Ramos (cell line): ENCODE data around the gene C5.
"Not testable (repeated sequence)": the region's sequence is repeated elsewhere in the genome, so short reads cannot be mapped to it uniquely, and the experiment has no call there.

Experiments used
- in situ Hi-C: fragments of 300-500 bp; cut with MboI; formaldehyde crosslinking; loops from one replicate; pipeline ENCODE4 v1.14.3; 2022; ENCODE audit warnings: low sequenced_read_pairs; ENCODE audit not compliant: unreplicated experiment

The C5 gene

DNA sequence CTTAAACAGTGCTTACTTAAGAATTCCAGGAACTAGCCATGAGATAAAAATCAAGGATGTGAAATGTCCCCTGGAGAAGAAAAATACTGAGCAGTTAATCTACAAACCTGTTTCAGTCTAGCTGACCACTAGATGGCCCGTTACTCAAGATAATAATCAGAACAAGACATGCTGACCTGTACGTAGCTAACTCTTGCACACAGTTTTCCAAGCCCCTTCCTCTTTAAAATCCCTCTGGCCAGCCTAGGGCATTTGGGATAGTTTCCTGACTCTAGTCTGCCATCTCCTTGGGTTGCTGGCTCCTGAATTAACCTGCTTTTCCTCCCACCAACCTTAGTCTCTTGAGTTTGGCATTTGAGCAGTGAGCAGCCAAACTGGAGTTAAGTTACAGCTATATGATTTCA is 64.3 kb downstream of the C5 start:
- in situ Hi-C loops = loop anchor here (10.0 kb wide), 1 partner anchor 409 kb away; no protein-coding TSS in a partner anchor

DNA sequence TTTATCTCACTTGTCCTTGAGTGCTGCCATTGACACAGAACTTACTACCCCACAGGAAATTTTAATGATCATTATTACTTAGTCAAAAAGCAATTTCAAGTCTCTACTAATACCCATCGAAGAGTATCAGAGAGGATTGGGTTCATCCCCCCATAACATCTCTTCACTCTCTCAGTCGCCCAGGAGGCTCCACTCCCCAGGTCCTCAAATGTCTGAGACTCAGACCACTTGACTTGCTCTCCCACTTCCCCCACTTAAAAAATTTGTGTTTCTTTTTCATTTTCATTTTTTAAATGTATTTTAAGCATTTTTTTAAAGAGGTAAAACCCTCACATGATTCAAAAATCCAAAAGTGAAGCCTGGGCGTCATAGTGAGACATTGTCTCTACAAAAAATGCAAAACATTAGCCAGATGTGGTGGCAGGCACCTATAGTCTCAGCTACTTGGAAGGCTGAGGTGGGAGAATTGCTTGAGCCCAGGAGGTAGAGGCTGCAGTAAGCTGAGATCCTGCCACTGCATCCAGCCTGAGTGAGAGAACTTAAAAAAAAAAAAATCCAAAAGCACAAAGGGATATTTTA is 66.7 kb downstream of the C5 start:
- in situ Hi-C loops = loop anchor here (10.0 kb wide), 1 partner anchor 411 kb away; no protein-coding TSS in a partner anchor

DNA sequence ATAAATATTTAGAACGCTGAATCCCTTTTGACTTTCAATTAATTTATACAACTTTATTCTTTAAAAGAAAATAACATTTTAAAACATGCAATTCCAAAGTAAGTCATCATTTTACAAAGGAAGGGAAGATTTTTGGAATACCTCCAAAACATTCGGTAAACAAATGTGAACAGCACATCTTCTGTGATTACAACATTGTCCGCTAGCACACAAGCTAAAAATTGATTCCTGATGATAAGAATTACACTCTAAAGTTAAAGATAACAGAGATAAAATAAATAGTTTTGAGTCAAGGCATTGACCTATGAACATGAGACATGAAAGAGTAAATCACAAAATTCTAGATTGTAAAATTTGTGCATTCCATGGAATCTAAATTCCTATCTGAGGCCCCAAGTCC is 67.2 kb downstream of the C5 start:
- in situ Hi-C loops = loop anchor here (10.0 kb wide), 1 partner anchor 412 kb away; no protein-coding TSS in a partner anchor

DNA sequence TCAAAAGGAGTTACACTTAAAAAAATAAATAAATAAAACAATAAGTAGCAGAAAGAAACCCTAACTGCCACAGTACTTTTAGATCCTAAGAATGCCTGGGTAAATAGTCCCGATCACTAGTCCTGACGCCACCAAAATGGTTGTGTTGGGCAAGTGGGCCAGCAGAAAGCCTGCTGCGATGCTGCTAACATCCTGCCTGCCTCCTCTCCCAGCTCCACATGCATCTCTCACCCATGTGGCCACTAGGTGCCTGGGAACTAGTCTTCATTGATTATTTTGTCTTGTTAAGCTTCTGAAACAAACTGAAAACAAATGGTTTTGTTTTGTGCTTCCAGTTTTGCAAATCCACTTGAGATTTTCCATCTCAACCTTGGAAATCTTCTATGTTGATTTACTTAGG is 69.1 kb downstream of the C5 start:
- in situ Hi-C loops = loop anchor here (10.0 kb wide), 1 partner anchor 414 kb away; no protein-coding TSS in a partner anchor

DNA sequence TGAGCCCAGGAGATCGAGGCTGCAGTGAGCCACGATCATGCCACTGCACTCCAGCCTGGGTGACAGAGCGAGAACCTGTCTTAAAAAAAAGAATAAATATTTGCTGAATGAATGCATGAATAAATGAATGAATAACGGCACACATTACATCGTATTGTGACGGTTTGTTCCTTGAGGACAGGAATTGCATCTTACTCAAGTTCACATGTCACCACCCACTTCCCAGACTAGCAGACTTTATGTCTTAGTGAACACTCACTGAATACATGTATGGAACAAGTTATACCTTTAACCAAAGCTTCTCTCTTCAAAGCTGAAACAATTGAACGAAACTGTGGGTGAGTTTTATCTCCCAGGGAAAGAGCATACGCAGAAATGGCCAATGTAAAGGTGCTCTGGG is 70.3 kb downstream of the C5 start:
- in situ Hi-C loops = loop anchor here (10.0 kb wide), 1 partner anchor 415 kb away; no protein-coding TSS in a partner anchor

DNA sequence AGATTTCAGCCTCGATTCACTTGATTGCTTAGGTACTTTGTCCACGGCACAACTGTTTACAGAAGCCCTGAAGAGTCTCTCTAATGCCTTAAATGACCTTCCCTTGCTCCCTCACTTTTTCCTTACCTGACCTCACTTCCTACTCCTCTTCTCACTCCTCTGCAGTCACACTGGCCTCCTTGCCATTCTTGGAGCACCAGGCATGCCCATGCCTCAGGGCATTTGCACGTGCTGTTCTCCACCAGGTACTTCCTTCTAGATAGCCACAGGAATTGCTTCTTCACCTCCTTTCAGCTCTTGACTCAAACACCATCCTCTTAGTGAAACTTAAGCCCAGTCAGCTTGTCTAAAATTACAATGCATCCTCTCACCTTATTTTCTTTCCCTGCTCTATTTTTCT is 71.1 kb downstream of the C5 start:
- in situ Hi-C loops = no loop called here

DNA sequence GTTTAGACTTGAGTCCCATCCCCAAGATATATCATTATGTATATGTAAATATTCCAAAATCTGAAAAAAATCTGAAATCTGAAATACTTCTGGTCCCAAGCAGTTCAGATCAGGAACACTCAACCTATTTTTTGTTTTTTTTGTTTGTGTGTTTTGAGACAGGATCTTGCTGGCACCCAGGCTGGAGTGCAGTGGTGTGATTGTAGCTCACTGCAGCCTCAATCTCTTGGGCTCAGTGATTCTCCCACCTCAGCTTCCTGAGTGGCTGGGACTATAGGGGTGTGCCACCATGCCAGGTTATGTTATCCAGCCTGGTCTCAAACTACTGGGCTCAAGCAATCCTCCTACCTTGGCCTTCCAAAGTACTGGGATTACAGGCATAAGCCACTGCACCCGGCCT is 72.8 kb downstream of the C5 start:
- in situ Hi-C loops = no loop called here

DNA sequence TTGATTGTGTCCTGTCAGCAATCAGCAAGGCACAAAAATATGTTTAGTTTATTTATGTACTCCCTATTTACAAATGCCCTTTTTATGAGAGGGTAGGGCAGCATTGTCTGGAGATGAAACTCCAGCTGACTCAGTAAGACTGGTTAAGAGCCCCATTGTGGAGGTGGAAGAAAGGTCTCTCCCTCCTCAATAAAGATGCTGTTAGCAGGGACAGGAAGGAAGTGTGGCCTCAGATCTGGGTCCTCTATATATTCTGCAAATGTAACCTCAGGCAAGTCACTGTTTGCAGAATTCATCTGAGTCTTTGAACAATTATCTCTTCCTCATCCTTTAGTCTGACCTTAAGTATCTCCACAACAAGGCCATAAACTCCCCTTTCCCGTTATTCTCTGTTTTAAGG is 75.2 kb downstream of the C5 start:
- in situ Hi-C loops = no loop called here

DNA sequence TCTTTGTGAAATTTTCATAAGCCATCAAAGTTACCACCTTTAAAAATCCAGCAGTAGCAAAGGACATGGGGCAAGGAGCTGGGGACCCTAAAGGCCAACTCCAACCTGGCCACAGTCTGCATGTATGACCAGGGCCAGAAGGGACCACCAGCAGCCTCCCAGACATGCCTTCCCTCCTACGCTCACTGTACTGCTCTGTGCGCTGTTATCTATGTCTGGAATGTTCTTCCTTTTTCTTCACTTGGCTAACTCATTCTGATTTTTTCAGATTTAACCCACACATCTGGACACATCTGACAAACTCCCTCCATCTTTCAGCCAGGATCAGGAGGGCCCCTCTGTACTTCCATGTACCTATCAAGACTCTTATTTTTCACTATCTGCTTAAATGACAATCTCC is 75.9 kb downstream of the C5 start:
- in situ Hi-C loops = no loop called here

DNA sequence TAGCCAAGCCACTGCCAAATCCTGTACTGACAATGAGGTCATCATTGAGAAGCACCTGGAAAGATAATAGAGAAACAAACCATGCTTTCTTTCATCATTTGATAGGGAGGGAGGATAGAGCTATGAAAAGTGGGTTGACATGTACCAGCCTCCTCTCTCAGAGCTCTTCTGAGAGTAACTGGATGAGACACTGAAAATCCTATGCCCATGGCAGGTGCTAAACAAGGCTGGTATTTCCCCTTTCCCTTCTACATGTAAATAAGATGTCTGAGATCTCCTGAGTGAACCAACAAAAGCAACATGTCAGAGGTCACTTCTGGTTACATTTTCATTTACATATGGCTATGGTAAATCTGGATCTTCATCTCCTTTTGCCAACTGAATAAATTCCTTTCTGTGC is 78.1 kb downstream of the C5 start:
- in situ Hi-C loops = no loop called here

DNA sequence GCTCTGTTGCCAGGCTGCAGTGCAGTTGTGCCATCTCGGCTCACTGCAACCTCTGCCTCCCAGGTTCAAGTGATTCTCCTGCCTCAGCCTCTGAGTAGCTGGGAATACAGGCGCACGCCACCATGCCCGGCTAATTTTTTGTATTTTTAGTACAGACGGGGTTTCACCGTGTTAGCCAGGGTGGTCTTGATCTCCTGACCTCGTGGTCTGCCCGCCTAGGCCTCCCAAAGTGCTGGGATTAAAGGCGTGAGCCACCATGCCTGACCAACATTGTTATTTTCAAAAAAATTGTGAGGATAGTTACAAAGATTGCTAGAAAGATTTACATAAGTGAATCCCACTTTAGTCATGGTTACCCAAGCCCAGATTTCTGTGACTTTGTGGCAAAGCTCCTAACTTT is 78.6 kb downstream of the C5 start:
- in situ Hi-C loops = not testable (repeated sequence)

DNA sequence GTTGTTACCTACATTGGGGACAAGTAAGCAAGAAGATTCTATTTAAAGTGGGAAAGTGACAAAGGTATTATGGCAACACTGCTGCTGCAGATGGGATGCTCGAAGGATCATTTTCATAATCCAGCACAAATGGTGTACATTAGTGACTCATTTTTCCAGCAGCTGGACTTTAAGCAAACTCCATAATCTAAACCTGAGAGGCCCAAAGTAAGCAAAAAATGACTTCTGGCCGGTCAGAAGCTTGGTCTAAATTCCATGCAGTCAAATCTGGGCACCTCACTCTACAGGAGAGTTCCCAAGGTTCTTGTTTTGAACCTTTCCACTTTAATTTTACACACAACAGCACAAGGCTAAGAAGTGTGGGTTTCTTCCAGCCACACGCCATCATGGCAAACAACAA is 79.8 kb downstream of the C5 start:
- in situ Hi-C loops = no loop called here

DNA sequence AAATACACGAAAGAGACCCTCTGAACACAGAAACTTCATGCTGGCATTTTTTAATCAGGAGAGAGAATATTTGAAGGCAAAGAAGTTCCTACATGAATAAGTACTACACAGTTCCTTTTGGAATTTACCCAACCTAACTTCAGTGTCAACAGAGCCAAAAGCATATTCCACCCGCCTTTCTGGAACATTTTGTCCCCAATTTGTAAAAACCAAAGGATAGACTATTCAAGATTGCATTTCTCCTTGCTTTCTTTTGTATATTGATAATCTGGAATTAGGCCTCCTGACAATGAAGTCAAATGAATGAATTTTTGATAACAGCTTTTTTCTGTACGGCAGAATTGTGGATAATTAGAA is 84.1 kb downstream of the C5 start:
- in situ Hi-C loops = no loop called here

DNA sequence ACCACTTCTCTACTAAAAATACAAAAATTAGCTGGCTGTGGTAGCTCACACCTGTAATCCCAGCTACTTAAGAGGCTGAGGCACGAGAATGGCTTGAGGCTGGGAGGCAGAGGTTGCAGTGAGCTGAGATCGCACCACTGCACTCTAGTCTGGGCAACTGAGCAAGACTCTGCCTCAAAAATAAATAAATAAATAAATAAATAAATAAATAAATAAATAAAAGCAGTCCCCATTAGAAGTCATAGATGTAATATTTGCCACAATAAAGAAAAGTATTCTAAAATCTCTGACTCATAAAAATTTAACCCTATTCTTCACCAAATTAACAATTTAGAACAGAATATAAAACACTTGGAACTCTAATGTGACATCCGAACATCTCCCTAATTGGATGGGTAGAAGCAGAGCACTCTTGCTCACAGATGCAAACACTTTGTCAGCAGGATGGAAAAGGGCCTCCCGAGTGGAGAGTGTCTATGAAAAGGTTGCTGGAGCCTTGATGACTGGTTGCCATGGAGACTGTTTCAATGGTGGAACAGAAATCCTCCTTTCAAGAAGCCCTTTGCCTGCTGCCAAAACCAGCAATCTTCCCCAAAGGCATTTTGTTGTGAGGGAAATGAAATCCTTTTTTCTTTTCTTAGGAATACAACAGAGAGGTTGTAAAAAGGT is 84.6 kb downstream of the C5 start:
- in situ Hi-C loops = no loop called here

DNA sequence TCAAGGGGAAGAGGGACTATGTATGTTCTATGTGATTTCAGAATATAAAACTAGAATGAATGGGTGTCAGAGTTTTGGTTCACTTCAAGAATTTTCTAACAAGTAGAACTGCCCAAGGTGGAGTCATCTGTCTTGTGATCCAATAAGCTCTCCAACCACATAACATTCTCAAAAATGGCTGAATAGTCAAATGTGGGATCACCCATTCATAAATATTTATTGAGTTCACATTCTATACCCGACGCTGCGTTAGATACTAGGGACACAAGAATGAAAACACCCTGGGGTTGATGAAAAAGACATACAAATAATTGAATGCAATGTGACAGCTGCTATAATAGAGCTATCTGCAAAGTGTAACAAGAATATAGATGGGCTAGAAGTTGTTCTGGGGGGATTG is 88.1 kb downstream of the C5 start:
- in situ Hi-C loops = no loop called here

DNA sequence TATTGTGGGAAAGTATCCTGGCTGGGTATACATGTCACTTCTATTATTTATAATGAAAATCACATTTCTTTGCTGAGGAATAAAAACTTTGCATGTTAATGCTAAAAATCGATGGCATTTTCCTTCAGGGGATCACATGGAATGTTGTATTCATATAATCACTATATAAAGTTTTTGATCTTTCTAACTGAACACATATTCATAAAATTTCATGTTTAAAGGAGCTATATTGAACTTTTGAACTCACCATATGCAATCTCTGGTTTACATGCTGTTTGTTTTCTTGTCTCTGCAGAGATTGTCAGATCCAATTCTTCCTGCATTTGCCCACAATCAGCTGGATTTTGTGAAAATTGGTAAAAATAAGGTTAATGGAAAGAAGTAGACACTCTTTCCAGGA is 90.1 kb downstream of the C5 start:
- in situ Hi-C loops = no loop called here

DNA sequence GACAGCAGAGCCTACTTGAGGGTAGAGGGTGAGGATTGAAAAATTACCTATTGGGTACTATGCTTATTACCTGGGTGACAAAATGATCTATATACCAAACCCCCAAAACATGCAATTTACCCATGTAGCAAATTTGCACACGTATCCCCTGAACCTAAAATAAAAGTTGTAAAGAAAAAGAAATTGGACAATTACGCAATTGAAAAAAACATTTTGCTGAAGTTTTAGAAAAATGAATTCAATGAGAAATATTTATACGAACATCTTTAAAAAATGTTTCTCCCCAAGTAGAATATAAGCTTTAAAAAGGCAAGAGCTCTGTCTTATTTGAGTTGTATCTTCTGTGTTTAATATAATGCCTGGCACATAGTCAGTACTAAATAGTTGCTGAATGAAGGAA is 93.2 kb downstream of the C5 start:
- in situ Hi-C loops = no loop called here

DNA sequence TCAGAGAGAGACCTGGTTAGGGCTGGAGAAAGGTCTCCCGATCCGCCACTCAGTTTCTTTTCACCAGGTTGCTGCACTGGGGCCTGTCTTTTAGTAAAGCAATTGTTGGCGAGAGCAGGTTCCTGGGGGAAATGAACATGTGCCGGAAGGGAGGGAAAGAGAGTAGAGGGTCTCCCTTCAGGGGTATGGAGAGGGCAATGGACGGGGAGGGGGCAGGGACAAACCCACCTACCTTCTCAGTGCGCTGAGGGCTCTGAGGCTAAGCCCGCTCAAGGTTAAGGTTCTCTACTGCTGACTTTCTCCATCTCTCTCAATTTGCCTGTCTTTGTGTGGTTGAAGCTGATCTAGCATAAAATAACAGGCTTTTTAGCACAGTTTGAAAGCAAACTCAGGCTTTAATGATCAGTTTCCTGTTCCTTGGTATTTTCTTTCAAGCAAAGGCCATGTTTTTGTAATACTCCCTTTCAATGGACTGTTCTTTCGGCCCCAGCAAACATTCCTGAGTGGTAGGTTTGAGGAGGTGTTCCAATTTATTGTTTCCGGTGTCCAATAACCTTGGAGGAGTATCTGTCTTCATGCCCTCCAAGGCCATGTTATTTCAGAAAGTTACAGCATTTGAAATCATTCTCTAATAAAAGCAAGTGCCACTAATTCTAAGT is 98.0 kb downstream of the C5 start:
- in situ Hi-C loops = no loop called here

DNA sequence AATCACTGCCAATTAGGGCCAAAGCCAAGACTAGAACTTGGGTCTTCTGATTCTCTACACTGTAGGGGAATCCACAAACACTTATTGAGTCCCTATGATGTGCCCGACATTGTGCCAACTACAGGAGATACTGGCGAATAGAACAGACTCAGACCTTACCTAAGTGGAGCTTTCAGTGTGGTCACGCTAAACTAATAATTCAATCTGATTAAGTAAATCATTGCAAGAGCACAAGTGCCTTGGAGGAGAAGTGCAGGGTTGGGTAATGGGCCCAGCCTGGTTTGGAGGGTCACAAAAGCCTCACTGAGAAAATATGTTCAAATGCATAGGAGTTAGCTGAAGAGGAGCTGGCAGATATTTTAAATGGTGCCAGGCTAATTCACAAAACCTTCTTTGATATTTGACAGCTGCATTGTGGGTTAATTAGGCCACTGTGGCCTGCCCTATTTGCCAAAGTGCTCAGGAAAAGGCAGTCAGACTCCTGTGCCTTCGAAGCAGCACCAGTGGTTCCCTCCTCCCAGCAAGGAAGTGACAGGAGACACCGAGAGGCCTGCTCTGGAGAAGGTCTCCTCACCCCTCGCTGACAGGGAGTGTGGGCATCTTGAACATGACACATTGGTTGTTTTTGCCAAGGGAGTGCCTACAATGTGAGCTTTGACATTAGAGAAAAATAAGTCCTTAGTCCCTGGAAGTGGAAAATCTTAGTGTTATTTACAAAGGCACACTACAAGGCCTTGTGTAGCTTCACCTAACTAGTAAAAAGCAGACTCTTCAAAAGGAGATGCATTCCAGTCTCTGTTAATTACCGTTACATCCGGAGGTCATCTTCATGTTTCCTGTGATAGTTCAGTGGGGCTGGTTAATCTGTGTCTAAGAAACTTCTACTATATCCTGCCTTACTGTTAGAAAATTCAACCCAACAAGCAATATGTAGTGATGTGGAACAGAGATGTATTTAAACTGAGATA is 99.4 kb downstream of the C5 start:
- in situ Hi-C loops = no loop called here

DNA sequence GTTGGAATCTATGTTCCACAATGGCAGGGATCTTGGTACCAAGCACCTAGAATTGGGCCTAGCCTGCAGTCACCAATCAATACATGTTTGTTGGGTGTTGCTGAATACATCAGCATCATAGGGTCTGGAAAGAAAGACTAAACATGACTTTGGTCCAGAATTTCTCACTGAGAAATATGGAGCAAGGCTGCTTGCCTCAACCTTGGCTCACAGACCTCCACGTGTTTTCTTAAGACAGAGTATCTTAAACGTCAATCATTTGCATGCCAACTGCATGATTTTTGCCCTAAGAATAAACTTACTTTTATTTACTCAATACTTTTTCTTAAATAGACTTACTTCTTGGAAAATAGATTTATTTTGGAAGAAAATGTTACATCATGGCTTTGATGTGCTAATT is 100.8 kb downstream of the C5 start:
- in situ Hi-C loops = no loop called here

DNA sequence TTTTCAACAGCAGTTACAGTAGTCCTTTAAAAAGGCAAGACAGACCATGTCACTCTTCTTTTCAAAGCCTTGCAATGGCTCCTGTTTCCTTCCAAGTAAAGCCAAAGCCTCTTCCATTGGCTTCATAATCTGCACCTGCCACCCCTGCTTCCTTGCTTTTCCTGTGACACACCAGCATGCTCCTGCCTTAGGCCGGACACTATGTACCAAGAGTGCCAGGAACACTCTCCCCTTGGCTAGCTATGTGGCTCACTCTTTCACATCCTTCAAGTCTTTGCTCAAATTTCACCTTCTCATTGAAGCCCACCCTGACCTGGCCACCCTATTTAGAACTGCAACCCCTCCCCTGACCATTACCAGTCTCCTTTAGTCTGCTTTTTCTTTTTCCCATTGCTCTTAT is 101.3 kb downstream of the C5 start:
- in situ Hi-C loops = no loop called here
